Mesenchymal stem cell (in vitro differentiated cells and primary cell): Measurements from ENCODE around the gene NRG2.

Experiments used
- DNase-seq: peaks from one replicate; pipeline ENCODE4 v3.0.0-alpha.2; 2013
- H2AFZ ChIP-seq: one replicate; pipeline ENCODE4 v1.6.1; 2013; ENCODE audit warnings: low read depth, mild to moderate bottlenecking, control low read depth, inconsistent platforms, low read length, moderate library complexity
- H2AK5ac ChIP-seq: 2 replicates; pipeline ENCODE4 v1.6.1; 2013; ENCODE audit warnings: low read length, moderate library complexity, mild to moderate bottlenecking, inconsistent platforms; ENCODE audit not compliant: severe bottlenecking
- H2BK120ac ChIP-seq: one replicate; pipeline ENCODE4 v1.6.1; 2013; ENCODE audit warnings: low read depth, mild to moderate bottlenecking, inconsistent platforms, low read length, moderate library complexity
- H2BK12ac ChIP-seq, 2 experiments: one replicate each; pipeline ENCODE4 v1.6.1; 2013; ENCODE audit warnings: inconsistent platforms in 2 of 2, low read length in 2 of 2, mild to moderate bottlenecking in 2 of 2, moderate library complexity in 2 of 2, control low read depth in 1 of 2
- H2BK15ac ChIP-seq: one replicate; pipeline ENCODE4 v1.6.1; 2013; ENCODE audit warnings: mild to moderate bottlenecking, low read depth, inconsistent platforms; ENCODE audit not compliant: poor library complexity, severe bottlenecking
- H2BK5ac ChIP-seq: 2 replicates; pipeline ENCODE4 v1.6.1; 2013; ENCODE audit warnings: low read depth, mild to moderate bottlenecking, low read length, control low read depth, inconsistent platforms; ENCODE audit not compliant: poor library complexity, severe bottlenecking
- H3K14ac ChIP-seq, 2 experiments: one replicate each; pipeline ENCODE4 v1.6.1; 2013; ENCODE audit warnings: inconsistent platforms in 2 of 2, low read length in 2 of 2, control low read depth in 1 of 2, mild to moderate bottlenecking in 1 of 2, moderate library complexity in 1 of 2
- H3K18ac ChIP-seq, 2 experiments: one replicate each; pipeline ENCODE4 v1.6.1; 2013; ENCODE audit warnings: inconsistent platforms in 2 of 2, low read length in 2 of 2, control low read depth in 1 of 2, low read depth in 1 of 2, mild to moderate bottlenecking in 1 of 2
- H3K23ac ChIP-seq, 2 experiments: one replicate each; pipeline ENCODE4 v1.6.1; 2013; ENCODE audit warnings: inconsistent platforms in 2 of 2, low read length in 2 of 2, mild to moderate bottlenecking in 2 of 2, moderate library complexity in 2 of 2, control low read depth in 1 of 2
- H3K27ac ChIP-seq: 2 replicates; pipeline ENCODE4 v1.5.1; 2013; ENCODE audit warnings: mild to moderate bottlenecking, moderate library complexity, low read length, control low read depth, inconsistent platforms; ENCODE audit not compliant: poor library complexity, severe bottlenecking
- H3K27me3 ChIP-seq, 2 experiments: 2 replicates each; pipeline versions ENCODE4 v1.6.1 to v1.7.0; 2013; ENCODE audit warnings: low read length in 2 of 2, mild to moderate bottlenecking in 2 of 2, moderate library complexity in 2 of 2, control low read depth in 1 of 2, inconsistent platforms in 1 of 2; ENCODE audit not compliant: control insufficient read depth in 1 of 2, insufficient read depth in 1 of 2
- H3K36me3 ChIP-seq, 2 experiments: 2 replicates each; pipeline versions ENCODE4 v1.6.1 to v1.7.0; 2013; ENCODE audit warnings: low read length in 2 of 2, control low read depth in 1 of 2, inconsistent platforms in 1 of 2, low read depth in 1 of 2, mild to moderate bottlenecking in 1 of 2; ENCODE audit not compliant: insufficient read depth in 2 of 2, control insufficient read depth in 1 of 2
- H3K4ac ChIP-seq, 2 experiments: one replicate each; pipeline ENCODE4 v1.6.1; 2013; ENCODE audit warnings: inconsistent platforms in 2 of 2, low read length in 2 of 2, mild to moderate bottlenecking in 2 of 2, moderate library complexity in 2 of 2, control low read depth in 1 of 2, low read depth in 1 of 2
- H3K4me1 ChIP-seq: 2 replicates; pipeline ENCODE4 v1.6.1; 2013; ENCODE audit warnings: low read depth, low read length, control low read depth; ENCODE audit not compliant: control insufficient read depth, insufficient read depth
- H3K4me2 ChIP-seq: 2 replicates; pipeline ENCODE4 v1.6.1; 2013; ENCODE audit warnings: low read length, mild to moderate bottlenecking, inconsistent platforms; ENCODE audit not compliant: poor library complexity, severe bottlenecking
- H3K4me3 ChIP-seq, 2 experiments: 2 replicates each; pipeline versions ENCODE4 v1.5.1 to v1.7.0; 2013; ENCODE audit warnings: low read length in 2 of 2, mild to moderate bottlenecking in 2 of 2, control low read depth in 1 of 2, low read depth in 1 of 2; ENCODE audit not compliant: insufficient read depth in 1 of 2
- H3K79me1 ChIP-seq: replicated peaks from 2 replicates; pipeline ENCODE4 v1.6.1; 2013; ENCODE audit warnings: mild to moderate bottlenecking, control low read depth, low read length, inconsistent platforms; ENCODE audit not compliant: poor library complexity, severe bottlenecking
- H3K9ac ChIP-seq: 2 replicates; pipeline ENCODE4 v1.7.0; 2013; ENCODE audit warnings: mild to moderate bottlenecking, low read length, moderate library complexity
- H3K9me3 ChIP-seq: 2 replicates; pipeline ENCODE4 v1.7.0; 2013; ENCODE audit warnings: mild to moderate bottlenecking, low read length; ENCODE audit not compliant: control insufficient read depth
- H4K8ac ChIP-seq: one replicate; pipeline ENCODE4 v1.6.1; 2013; ENCODE audit warnings: inconsistent platforms, mild to moderate bottlenecking, low read length, moderate library complexity
- H4K91ac ChIP-seq: one replicate; pipeline ENCODE4 v1.6.1; 2013; ENCODE audit warnings: mild to moderate bottlenecking, low read length, inconsistent platforms
- WGBS: methylation state at CpG from one replicate; pipeline ENCODE4 v1.1.7; 2013; ENCODE audit warnings: mixed read lengths; 5-methylcytosine and 5-hydroxymethylcytosine counted together

NRG2 gene

GRCh38 chr5:139884144-139884543 lies 159.0 kb downstream of the NRG2 start:
- H4K91ac ChIP-seq: no peak overlapping the region
- H2BK12ac ChIP-seq: no peak overlapping the region
- WGBS: 82% methylated on average over 3 of the region's 3 CpGs
- peaks cover 8 to 91% of the 10 kb centered on the region in 2 experiments for H3K27me3 ChIP-seq
- H4K8ac ChIP-seq: no peak overlapping the region
- H3K4ac ChIP-seq: no peak overlapping the region
- H3K36me3 ChIP-seq: peaks cover 0 to 8% of the 10 kb centered on the region in 2 experiments
- no peak overlapping the region for H2BK15ac ChIP-seq
- H2AFZ ChIP-seq: no peak overlapping the region
- no peak overlapping the region for H3K4me2 ChIP-seq
- H3K14ac ChIP-seq: no peak overlapping the region
- H2AK5ac ChIP-seq: no peak overlapping the region
- no peak overlapping the region for H2BK5ac ChIP-seq
- no peak overlapping the region for H3K27ac ChIP-seq
- no peak overlapping the region for H3K9ac ChIP-seq
- H2BK120ac ChIP-seq: no peak overlapping the region
- H3K79me1 ChIP-seq: no peaks in the 10 kb centered on the region
- H3K4me1 ChIP-seq: no peaks in the 10 kb centered on the region
- no peak overlapping the region for H3K4me3 ChIP-seq
- H3K18ac ChIP-seq: no peak overlapping the region
- H3K9me3 ChIP-seq: no peaks in the 10 kb centered on the region
- DNase-seq: no peak
- H3K23ac ChIP-seq: no peak overlapping the region

GRCh38 chr5:139882961-139883539 lies 160.0 kb downstream of the NRG2 start:
- no peaks in the 10 kb centered on the region for H3K4me1 ChIP-seq
- no peak overlapping the region for H2BK15ac ChIP-seq
- no peaks in the 10 kb centered on the region for H3K79me1 ChIP-seq
- H3K4me2 ChIP-seq: no peak overlapping the region
- H2BK120ac ChIP-seq: no peak overlapping the region
- no peak overlapping the region for H3K23ac ChIP-seq
- no peak overlapping the region for H3K14ac ChIP-seq
- 76% methylated on average over 9 of the region's 10 CpGs for WGBS
- H3K36me3 ChIP-seq: peaks cover 0 to 8% of the 10 kb centered on the region in 2 experiments
- no peak overlapping the region for H2AFZ ChIP-seq
- H3K9ac ChIP-seq: no peak overlapping the region
- DNase-seq: no peak
- no peak overlapping the region for H3K4ac ChIP-seq
- H2BK5ac ChIP-seq: no peak overlapping the region
- no peak overlapping the region for H2AK5ac ChIP-seq
- H3K4me3 ChIP-seq: no peak overlapping the region
- no peak overlapping the region for H2BK12ac ChIP-seq
- no peak overlapping the region for H4K8ac ChIP-seq
- no peak overlapping the region for H4K91ac ChIP-seq
- no peaks in the 10 kb centered on the region for H3K9me3 ChIP-seq
- no peak overlapping the region for H3K18ac ChIP-seq
- H3K27ac ChIP-seq: no peak overlapping the region
- H3K27me3 ChIP-seq: peaks cover 8 to 92% of the 10 kb centered on the region in 2 experiments

GRCh38 chr5:139882316-139882715 lies 160.8 kb downstream of the NRG2 start:
- Histone ChIP-seq H3K4me2 (no peak overlapping the region), H2BK15ac (no peak overlapping the region), H2BK12ac (peak overlapping the region; percentile 18 to 41), H3K27me3 (peaks cover 8 to 88% of the 10 kb centered on the region in 2 experiments), H3K14ac (no peak overlapping the region), H2AFZ (no peak overlapping the region), H3K4me3 (no peak overlapping the region), H3K9ac (no peak overlapping the region), H3K4ac (no peak overlapping the region), H3K9me3 (no peaks in the 10 kb centered on the region), H3K18ac (peak overlapping the region in 1 of 2 experiments; percentile 27), H2BK5ac (no peak overlapping the region), H3K4me1 (no peaks in the 10 kb centered on the region), H4K8ac (no peak overlapping the region), H4K91ac (no peak overlapping the region), H2BK120ac (no peak overlapping the region), H3K27ac (no peak overlapping the region), H2AK5ac (no peak overlapping the region), H3K36me3 (peaks cover 0 to 8% of the 10 kb centered on the region in 2 experiments), H3K79me1 (no peaks in the 10 kb centered on the region), H3K23ac (no peak overlapping the region)
- no peak for DNase-seq
- 70% methylated on average over 3 of the region's 3 CpGs for WGBS

GRCh38 chr5:139881143-139881733 lies 161.9 kb downstream of the NRG2 start:
- Histone ChIP-seq H3K9ac (no peak overlapping the region), H3K18ac (peak overlapping the region; percentile 26 to 46), H3K36me3 (peaks cover 0 to 3% of the 10 kb centered on the region in 2 experiments), H3K4me2 (no peak overlapping the region), H2AFZ (no peak overlapping the region), H2BK12ac (peak overlapping the region in 1 of 2 experiments; percentile 61), H2AK5ac (no peak overlapping the region), H2BK5ac (no peak overlapping the region), H3K79me1 (no peaks in the 10 kb centered on the region), H3K4me1 (no peaks in the 10 kb centered on the region), H3K27me3 (peaks cover 8 to 86% of the 10 kb centered on the region in 2 experiments), H3K4ac (no peak overlapping the region), H3K4me3 (no peak overlapping the region), H3K9me3 (no peaks in the 10 kb centered on the region), H3K23ac (no peak overlapping the region), H3K27ac (no peak overlapping the region), H2BK120ac (peak overlapping the region; percentile 8), H2BK15ac (no peak overlapping the region), H4K91ac (peak overlapping the region; percentile 44), H4K8ac (no peak overlapping the region), H3K14ac (no peak overlapping the region)
- WGBS: 91% methylated on average over 5 of the region's 5 CpGs
- DNase-seq: peak; percentile 13
